NB4 (cell line): ENCODE results near the gene OR52N5.

Source experiments
- DNase-seq: peaks from one replicate; pipeline ENCODE4 v3.0.0; 2010; ENCODE audit warnings: low read depth
- H3K4me3 ChIP-seq: one replicate; pipeline ENCODE4 v1.5.1; 2011; ENCODE audit warnings: mild to moderate bottlenecking, low read depth, low read length, moderate library complexity
- MYC ChIP-seq: IDR thresholded peaks from 2 replicates; pipeline ENCODE4 v1.6.1; 2011; ENCODE audit warnings: low read depth, low read length
- POLR2A ChIP-seq: IDR thresholded peaks from 2 replicates; pipeline ENCODE4 v1.6.1; 2011; ENCODE audit warnings: mild to moderate bottlenecking; ENCODE audit not compliant: insufficient read length; ENCODE audit errors: extremely low read depth
- TF ChIP-seq, protein P1 (sequence below): IDR thresholded peaks from 2 replicates; pipeline ENCODE4 v1.6.1; 2011; ENCODE audit warnings: low read depth, low read length
- TF ChIP-seq, protein P2 (sequence below): IDR thresholded peaks from one replicate; pipeline ENCODE4 v1.5.1; 2012; ENCODE audit warnings: low read depth, low read length

OR52N5 gene

DNA sequence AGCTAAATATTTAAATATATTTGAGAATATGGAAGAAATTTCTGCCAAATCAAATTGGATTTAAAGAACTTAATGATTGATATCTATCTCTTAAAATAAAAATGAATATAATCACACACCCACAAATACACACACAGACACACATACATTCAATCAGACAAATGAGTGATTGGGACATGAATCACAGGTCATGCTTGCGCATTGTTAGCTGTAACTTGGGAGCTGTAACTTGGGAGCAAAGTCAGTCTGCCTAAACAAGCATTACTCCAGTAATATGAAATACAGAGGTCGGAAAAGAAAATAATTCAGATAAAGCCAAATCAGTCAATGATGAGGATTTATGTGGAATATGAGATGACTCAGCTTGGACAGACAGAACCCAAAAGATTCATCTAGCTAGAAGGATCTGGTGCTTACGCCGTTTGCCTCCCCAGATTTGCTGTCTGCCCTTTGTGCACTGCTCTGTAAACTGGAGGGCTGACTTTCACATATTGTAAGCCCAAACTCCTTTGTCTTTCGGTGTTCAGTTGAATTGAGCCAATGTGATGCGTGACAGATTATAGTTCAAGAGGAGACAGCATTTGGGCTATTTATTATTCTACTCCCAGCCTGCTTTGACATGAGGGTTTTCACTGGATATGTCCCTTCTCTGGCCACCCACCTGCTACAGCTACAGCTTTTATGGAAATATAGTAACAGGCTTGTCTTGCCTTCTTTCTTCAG lies 45.3 kb downstream of the OR52N5 start:
- TF ChIP-seq, protein P1, sequence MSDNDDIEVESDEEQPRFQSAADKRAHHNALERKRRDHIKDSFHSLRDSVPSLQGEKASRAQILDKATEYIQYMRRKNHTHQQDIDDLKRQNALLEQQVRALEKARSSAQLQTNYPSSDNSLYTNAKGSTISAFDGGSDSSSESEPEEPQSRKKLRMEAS, result no peak
- no peak for TF ChIP-seq MYC
- TF ChIP-seq POLR2A, result no peak
- TF ChIP-seq, protein P2, sequence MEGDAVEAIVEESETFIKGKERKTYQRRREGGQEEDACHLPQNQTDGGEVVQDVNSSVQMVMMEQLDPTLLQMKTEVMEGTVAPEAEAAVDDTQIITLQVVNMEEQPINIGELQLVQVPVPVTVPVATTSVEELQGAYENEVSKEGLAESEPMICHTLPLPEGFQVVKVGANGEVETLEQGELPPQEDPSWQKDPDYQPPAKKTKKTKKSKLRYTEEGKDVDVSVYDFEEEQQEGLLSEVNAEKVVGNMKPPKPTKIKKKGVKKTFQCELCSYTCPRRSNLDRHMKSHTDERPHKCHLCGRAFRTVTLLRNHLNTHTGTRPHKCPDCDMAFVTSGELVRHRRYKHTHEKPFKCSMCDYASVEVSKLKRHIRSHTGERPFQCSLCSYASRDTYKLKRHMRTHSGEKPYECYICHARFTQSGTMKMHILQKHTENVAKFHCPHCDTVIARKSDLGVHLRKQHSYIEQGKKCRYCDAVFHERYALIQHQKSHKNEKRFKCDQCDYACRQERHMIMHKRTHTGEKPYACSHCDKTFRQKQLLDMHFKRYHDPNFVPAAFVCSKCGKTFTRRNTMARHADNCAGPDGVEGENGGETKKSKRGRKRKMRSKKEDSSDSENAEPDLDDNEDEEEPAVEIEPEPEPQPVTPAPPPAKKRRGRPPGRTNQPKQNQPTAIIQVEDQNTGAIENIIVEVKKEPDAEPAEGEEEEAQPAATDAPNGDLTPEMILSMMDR, result no peak
- no peak for DNase-seq
- H3K4me3 ChIP-seq, result no peak overlapping the region

DNA sequence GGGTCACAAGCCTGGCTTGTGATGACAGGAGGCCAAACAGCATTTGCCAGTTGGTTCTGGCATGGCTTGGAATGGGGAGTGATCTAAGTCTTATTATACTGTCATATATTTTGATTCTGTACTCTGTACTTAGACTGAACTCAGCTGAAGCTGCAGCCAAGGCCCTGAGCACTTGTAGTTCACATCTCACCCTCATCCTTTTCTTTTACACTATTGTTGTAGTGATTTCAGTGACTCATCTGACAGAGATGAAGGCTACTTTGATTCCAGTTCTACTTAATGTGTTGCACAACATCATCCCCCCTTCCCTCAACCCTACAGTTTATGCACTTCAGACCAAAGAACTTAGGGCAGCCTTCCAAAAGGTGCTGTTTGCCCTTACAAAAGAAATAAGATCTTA lies 46.1 kb downstream of the OR52N5 start:
- no peak for TF ChIP-seq MYC
- TF ChIP-seq POLR2A, result no peak
- TF ChIP-seq, protein P2, result no peak
- TF ChIP-seq, protein P1, result no peak
- H3K4me3 ChIP-seq, result no peak overlapping the region
- DNase-seq, result no peak

DNA sequence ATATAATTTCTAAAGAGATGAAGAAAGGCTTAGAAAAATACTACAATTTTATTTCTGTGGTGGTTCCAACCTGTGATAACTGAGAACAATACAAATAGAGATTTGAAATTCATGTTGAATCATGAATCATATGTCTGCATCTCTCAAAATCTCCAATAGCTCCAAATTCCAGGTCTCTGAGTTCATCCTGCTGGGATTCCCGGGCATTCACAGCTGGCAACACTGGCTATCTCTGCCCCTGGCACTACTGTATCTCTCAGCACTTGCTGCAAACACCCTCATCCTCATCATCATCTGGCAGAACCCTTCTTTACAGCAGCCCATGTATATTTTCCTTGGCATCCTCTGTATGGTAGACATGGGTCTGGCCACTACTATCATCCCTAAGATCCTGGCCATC lies 46.8 kb downstream of the OR52N5 start, which contains the start of gene OR56B1:
Gene OR56B1 (plus strand): TSS at position 53 of the 400 bp plus-strand sequence. CDS start 69 bp downstream, at position 122.
- H3K4me3 ChIP-seq, result no peak within 1 kb of the TSS
- TF ChIP-seq, protein P2, result no peak
- TF ChIP-seq MYC, result no peak
- TF ChIP-seq, protein P1, result no peak
- no peak for TF ChIP-seq POLR2A
- DNase-seq, result no peak

DNA sequence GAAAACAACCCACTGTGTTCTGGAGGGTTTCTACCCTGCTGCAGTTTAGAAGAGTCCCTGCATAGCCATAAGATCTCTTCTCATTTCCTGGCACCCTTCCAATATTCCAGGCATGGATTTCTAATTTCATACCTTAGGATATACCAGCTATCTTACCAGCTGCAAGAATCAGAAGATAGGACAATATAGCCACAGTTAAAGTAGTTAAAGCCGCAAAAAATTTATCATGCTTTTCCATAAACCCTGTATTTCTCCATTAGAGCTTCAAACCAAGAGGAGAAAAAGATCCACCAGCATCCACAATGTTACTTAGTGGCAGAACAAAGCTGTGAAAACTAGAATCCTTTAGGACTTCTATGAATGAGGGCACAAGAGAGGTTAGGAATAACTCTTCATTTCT lies 55.5 kb downstream of the OR52N5 start:
- TF ChIP-seq, protein P2, result no peak
- no peak for TF ChIP-seq POLR2A
- TF ChIP-seq, protein P1, result no peak
- no peak for TF ChIP-seq MYC
- DNase-seq, result no peak
- H3K4me3 ChIP-seq, result no peak overlapping the region

DNA sequence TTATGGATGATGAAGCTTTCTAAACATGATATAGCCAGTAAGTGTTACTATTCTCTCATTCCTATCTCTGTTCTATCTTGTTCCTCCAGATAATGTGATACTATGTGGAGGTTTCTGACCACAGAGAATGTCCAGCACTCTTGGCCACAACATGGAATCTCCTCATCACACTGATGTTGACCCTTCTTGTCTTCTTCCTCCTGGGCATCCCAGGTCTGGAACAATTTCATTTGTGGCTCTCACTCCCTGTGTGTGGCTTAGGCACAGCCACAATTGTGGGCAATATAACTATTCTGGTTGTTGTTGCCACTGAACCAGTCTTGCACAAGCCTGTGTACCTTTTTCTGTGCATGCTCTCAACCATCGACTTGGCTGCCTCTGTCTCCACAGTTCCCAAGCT lies 56.8 kb downstream of the OR52N5 start:
- TF ChIP-seq, protein P1, result no peak
- TF ChIP-seq, protein P2, result no peak
- TF ChIP-seq MYC, result no peak
- no peak for TF ChIP-seq POLR2A
- no peak for DNase-seq
- no peak overlapping the region for H3K4me3 ChIP-seq
